HEK293T (cell line): ENCODE results near the gene ILKAP.

Source experiments
- BHLHE40 ChIP-seq: fragments of 450-650 bp; IDR thresholded peaks from 2 replicates; pipeline ENCODE4 v1.6.1; 2016; ENCODE audit warnings: mild to moderate bottlenecking, moderate library complexity, borderline replicate concordance
- CTBP1 ChIP-seq: fragments of 450-650 bp; IDR thresholded peaks from 2 replicates; pipeline ENCODE4 v1.6.1; 2016; ENCODE audit warnings: borderline replicate concordance
- ELF4 ChIP-seq: fragments of 450-650 bp; IDR thresholded peaks from 2 replicates; pipeline ENCODE4 v1.6.1; 2017; ENCODE audit warnings: antibody characterized with exemption
- FOXK2 ChIP-seq: fragments of 450-650 bp; IDR thresholded peaks from 2 replicates; pipeline ENCODE4 v1.6.1; 2016; ENCODE audit warnings: mild to moderate bottlenecking
- HDGF ChIP-seq: fragments of 450-650 bp; IDR thresholded peaks from 2 replicates; pipeline ENCODE4 v1.6.1; 2017; ENCODE audit warnings: antibody characterized with exemption, borderline replicate concordance
- L3MBTL2 ChIP-seq: fragments of 450-650 bp; conservative IDR thresholded peaks from 2 replicates; pipeline ENCODE4 v1.6.1; 2016; ENCODE audit warnings: mild to moderate bottlenecking
- SP1 ChIP-seq: fragments of 450-650 bp; IDR thresholded peaks from 2 replicates; pipeline ENCODE4 v1.6.1; 2017
- SUZ12 ChIP-seq: fragments of 450-650 bp; IDR thresholded peaks from 2 replicates; pipeline ENCODE4 v1.6.1; 2016; ENCODE audit warnings: mild to moderate bottlenecking

GRCh38 chr2:238126775-238127164 lies 76.7 kb downstream of the ILKAP start:
- TF ChIP-seq BHLHE40 (no peak), FOXK2 (no peak), SUZ12 (no peak), L3MBTL2 (no peak), ELF4 (no peak), SP1 (no peak), CTBP1 (no peak), HDGF (no peak)
